ENCODE data around the gene OSBP2. TPM values are rescaled to one million over a fixed set of nuclear protein-coding genes. Genes with fewer than 3 reads are reported as not detected.

Gene OSBP2
- polyA plus RNA-seq, 2 of the 4 experiments (the other 2 are of a cell fraction), result 2.7 to 6.0 TPM

- TF ChIP-seq, protein P1, sequence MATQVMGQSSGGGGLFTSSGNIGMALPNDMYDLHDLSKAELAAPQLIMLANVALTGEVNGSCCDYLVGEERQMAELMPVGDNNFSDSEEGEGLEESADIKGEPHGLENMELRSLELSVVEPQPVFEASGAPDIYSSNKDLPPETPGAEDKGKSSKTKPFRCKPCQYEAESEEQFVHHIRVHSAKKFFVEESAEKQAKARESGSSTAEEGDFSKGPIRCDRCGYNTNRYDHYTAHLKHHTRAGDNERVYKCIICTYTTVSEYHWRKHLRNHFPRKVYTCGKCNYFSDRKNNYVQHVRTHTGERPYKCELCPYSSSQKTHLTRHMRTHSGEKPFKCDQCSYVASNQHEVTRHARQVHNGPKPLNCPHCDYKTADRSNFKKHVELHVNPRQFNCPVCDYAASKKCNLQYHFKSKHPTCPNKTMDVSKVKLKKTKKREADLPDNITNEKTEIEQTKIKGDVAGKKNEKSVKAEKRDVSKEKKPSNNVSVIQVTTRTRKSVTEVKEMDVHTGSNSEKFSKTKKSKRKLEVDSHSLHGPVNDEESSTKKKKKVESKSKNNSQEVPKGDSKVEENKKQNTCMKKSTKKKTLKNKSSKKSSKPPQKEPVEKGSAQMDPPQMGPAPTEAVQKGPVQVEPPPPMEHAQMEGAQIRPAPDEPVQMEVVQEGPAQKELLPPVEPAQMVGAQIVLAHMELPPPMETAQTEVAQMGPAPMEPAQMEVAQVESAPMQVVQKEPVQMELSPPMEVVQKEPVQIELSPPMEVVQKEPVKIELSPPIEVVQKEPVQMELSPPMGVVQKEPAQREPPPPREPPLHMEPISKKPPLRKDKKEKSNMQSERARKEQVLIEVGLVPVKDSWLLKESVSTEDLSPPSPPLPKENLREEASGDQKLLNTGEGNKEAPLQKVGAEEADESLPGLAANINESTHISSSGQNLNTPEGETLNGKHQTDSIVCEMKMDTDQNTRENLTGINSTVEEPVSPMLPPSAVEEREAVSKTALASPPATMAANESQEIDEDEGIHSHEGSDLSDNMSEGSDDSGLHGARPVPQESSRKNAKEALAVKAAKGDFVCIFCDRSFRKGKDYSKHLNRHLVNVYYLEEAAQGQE (IDR thresholded peaks at IDR 0.05), result no peak
- TF ChIP-seq ESRRA (IDR thresholded peaks at IDR 0.05; ENCODE audit: borderline replicate concordance, low read length), result no peak
- peak; percentile 75 for TF ChIP-seq HOXB5 (CRISPR knock-in tag; IDR thresholded peaks at IDR 0.05)
- peak; percentile 89 for TF ChIP-seq MAX (IDR thresholded peaks at IDR 0.05)
- TF ChIP-seq ZSCAN20 (CRISPR knock-in tag; IDR thresholded peaks at IDR 0.05), result peak; percentile 76; the same call in 1 of the 2 replicates
- TF ChIP-seq FOSL2 (IDR thresholded peaks at IDR 0.05), result peak; percentile 37; the same call in 1 of the 2 replicates
- TF ChIP-seq FOSL2 (CRISPR knock-in tag; IDR thresholded peaks at IDR 0.05), result peak; percentile 85
- no peak for TF ChIP-seq TP53 (CRISPR knock-in tag; IDR thresholded peaks at IDR 0.05)
- TF ChIP-seq, protein P2, sequence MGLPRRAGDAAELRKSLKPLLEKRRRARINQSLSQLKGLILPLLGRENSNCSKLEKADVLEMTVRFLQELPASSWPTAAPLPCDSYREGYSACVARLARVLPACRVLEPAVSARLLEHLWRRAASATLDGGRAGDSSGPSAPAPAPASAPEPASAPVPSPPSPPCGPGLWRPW (IDR thresholded peaks at IDR 0.05), result no peak
- no peak for TF ChIP-seq RNF2 (IDR thresholded peaks at IDR 0.05; ENCODE audit: borderline replicate concordance, low read depth)
- TF ChIP-seq SMC3 (IDR thresholded peaks at IDR 0.05), result 0 out of 3 replicates have a peak, but pooled peaks have one; percentile 13
- TF ChIP-seq PHF8 (IDR thresholded peaks at IDR 0.05; ENCODE audit: borderline replicate concordance, low read depth), result no peak
- peak; percentile 64 to 75; a peak in 3 of 5 replicates for TF ChIP-seq EP300 (IDR thresholded peaks at IDR 0.05)
- TF ChIP-seq CHD2 (IDR thresholded peaks at IDR 0.05; ENCODE audit: low read length, partially characterized antibody), result no peak
- TF ChIP-seq NFE2L2 (conservative IDR thresholded peaks at IDR 0.05; ENCODE audit: low read length), result no peak
- 0 out of 2 replicates have a peak, but pooled peaks have one; percentile 23 for TF ChIP-seq HOXB13 (CRISPR knock-in tag; IDR thresholded peaks at IDR 0.05; ENCODE audit: low read depth)
Observed at GRCh38 chr22:30830907-30831306, 136.2 kb downstream of the OSBP2 start (continued).

DNA sequence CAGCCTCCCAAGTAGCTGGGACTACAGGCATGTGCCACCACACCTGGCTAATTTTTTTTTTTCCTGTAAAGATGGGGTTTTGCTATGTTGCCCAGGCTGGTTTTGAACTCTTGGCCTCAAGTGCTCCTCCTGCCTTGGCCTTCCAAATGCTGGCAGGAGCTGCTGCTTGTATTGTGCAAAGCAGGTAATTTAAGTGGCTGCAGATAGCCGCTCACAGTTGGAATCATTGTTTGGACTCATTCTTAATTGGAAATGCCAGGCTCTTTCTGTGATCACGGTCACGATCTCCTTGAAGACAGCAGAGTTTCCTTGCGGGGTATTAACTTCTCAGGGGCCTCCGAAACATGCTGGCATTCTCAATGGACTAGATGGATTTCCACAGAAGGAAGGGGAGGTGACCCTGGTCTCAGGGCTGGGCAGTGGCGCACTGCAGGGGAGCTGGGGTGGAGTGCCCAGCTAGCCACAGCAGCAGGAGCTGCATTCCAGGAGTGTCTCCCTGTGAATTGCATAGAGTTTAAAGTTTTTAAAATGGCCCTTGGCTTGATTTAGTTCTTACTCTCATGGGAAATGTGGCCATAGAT is 137.8 kb downstream of the OSBP2 start:
- TF ChIP-seq GATA3 (IDR thresholded peaks at IDR 0.05; ENCODE audit: borderline replicate concordance), result no peak
- no peak for TF ChIP-seq RFX5 (IDR thresholded peaks at IDR 0.05)
- TF ChIP-seq CBX8 (IDR thresholded peaks at IDR 0.05), result no peak
- TF ChIP-seq MAX (IDR thresholded peaks at IDR 0.05), result no peak
- TF ChIP-seq EHF (CRISPR knock-in tag; IDR thresholded peaks at IDR 0.05), result no peak
- TF ChIP-seq, protein P3, sequence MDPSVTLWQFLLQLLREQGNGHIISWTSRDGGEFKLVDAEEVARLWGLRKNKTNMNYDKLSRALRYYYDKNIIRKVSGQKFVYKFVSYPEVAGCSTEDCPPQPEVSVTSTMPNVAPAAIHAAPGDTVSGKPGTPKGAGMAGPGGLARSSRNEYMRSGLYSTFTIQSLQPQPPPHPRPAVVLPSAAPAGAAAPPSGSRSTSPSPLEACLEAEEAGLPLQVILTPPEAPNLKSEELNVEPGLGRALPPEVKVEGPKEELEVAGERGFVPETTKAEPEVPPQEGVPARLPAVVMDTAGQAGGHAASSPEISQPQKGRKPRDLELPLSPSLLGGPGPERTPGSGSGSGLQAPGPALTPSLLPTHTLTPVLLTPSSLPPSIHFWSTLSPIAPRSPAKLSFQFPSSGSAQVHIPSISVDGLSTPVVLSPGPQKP (IDR thresholded peaks at IDR 0.05; ENCODE audit: low read depth, low read length), result no peak
- no peak for TF ChIP-seq MAFK (IDR thresholded peaks at IDR 0.05; ENCODE audit: partially characterized antibody)
- TF ChIP-seq, protein P4, sequence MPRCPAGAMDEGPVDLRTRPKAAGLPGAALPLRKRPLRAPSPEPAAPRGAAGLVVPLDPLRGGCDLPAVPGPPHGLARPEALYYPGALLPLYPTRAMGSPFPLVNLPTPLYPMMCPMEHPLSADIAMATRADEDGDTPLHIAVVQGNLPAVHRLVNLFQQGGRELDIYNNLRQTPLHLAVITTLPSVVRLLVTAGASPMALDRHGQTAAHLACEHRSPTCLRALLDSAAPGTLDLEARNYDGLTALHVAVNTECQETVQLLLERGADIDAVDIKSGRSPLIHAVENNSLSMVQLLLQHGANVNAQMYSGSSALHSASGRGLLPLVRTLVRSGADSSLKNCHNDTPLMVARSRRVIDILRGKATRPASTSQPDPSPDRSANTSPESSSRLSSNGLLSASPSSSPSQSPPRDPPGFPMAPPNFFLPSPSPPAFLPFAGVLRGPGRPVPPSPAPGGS (IDR thresholded peaks at IDR 0.05), result no peak
- TF ChIP-seq RNF2 (IDR thresholded peaks at IDR 0.05; ENCODE audit: borderline replicate concordance, low read depth), result no peak
- TF ChIP-seq RCOR1 (IDR thresholded peaks at IDR 0.05; ENCODE audit: low read depth, low read length), result no peak
- TF ChIP-seq FOXS1 (CRISPR knock-in tag; IDR thresholded peaks at IDR 0.05), result no peak
- no peak for TF ChIP-seq TP53 (CRISPR knock-in tag; IDR thresholded peaks at IDR 0.05)
- no peak for TF ChIP-seq POLR2AphosphoS2 (conservative IDR thresholded peaks at IDR 0.05; ENCODE audit: low read length)
- TF ChIP-seq NPAS2 (CRISPR knock-in tag; IDR thresholded peaks at IDR 0.05; ENCODE audit: borderline replicate concordance), result no peak
- no peak for TF ChIP-seq KDM5A (IDR thresholded peaks at IDR 0.05)
- TF ChIP-seq, protein P5, sequence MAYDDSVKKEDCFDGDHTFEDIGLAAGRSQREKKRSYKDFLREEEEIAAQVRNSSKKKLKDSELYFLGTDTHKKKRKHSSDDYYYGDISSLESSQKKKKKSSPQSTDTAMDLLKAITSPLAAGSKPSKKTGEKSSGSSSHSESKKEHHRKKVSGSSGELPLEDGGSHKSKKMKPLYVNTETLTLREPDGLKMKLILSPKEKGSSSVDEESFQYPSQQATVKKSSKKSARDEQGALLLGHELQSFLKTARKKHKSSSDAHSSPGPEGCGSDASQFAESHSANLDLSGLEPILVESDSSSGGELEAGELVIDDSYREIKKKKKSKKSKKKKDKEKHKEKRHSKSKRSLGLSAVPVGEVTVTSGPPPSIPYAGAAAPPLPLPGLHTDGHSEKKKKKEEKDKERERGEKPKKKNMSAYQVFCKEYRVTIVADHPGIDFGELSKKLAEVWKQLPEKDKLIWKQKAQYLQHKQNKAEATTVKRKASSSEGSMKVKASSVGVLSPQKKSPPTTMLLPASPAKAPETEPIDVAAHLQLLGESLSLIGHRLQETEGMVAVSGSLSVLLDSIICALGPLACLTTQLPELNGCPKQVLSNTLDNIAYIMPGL (CRISPR knock-in tag; IDR thresholded peaks at IDR 0.05; ENCODE audit: borderline replicate concordance), result no peak
- no peak for TF ChIP-seq ZSCAN20 (CRISPR knock-in tag; IDR thresholded peaks at IDR 0.05)
- 0 out of 3 replicates have a peak overlapping the region, but pooled peaks have one; percentile 5 for H3K4me2 ChIP-seq
- DNase-seq (ENCODE audit: low read depth in 1 of 2, low spot score in 1 of 2) (no peak), FAIRE-seq (no peak), ATAC-seq (no peak)
- H3K4me3 ChIP-seq, result no peak overlapping the region
- ChIA-PET CTCF (interaction anchor here (0.6 to 2.2 kb wide), 7 partner anchors 10 to 87 kb away, joined by 3 to 6 read pairs (median 4); no protein-coding TSS in a partner anchor), POLR2A (interaction anchor here (0.6 kb wide), 1 partner anchor 54 kb away, joined by 3 read pairs; no protein-coding TSS in a partner anchor)
- 98% methylated on average over 6 of the region's 6 CpGs for WGBS (ENCODE audit: missing lambda C conversion rate)
- 0 out of 3 replicates have a peak, but pooled peaks cover 3% of the 10 kb centered on the region for H3K9me3 ChIP-seq
- peaks cover 49% of the 10 kb centered on the region for H3K4me1 ChIP-seq
- H3K27ac ChIP-seq, result peak overlapping the region; percentile 93 to 99

All from A549 (cell line).